Panc1 (cell line): ENCODE results near the gene SLC2A4RG. TPM values are rescaled to one million over a fixed set of nuclear protein-coding genes. Genes with fewer than 3 reads are reported as not detected.

Experiments used
- ATAC-seq: fragments of 200-7000 bp; cut with Tn5 transposase; 2 replicates; pipeline ENCODE4 v1.9.1; 2020; ENCODE audit warnings: mild to moderate bottlenecking, moderate library complexity
- BruUV-seq: library from RNA; stranded (reverse); fragments of 400-500 nt; replicated peaks from 2 replicates; lab custom pipeline; 2021; lab: Mats Ljungman, UMichigan
- CTCF ChIA-PET: fragments of 300-600 bp; sonication (Branson Sonifier 250); formaldehyde crosslinking; loops from one replicate; lab custom pipeline; 2022; ENCODE audit warnings: antibody characterized with exemption; lab: Charles Lee
- POLR2A ChIA-PET: fragments of 300-600 bp; sonication (Branson Sonifier 250); formaldehyde crosslinking; loops from one replicate; lab custom pipeline; 2022; ENCODE audit warnings: antibody characterized with exemption; lab: Charles Lee
- DNase-seq: peaks from one replicate; pipeline ENCODE4 v3.0.0-alpha.2; 2010; ENCODE audit warnings: low read depth, low spot score
- H3K27ac ChIP-seq: 2 replicates; pipeline ENCODE4 v1.5.1; 2011; ENCODE audit warnings: mild to moderate bottlenecking, low read length, inconsistent platforms
- H3K27me3 ChIP-seq: fragments of 200-500 bp; sonication (Bioruptor generic); 2 replicates; pipeline ENCODE4 v1.6.0; 2014; ENCODE audit warnings: low read length, inconsistent platforms; ENCODE audit not compliant: control insufficient read depth, insufficient read depth
- H3K36me3 ChIP-seq: fragments of 200-500 bp; sonication (Bioruptor generic); 2 replicates; pipeline ENCODE4 v1.5.1; 2014; ENCODE audit warnings: inconsistent platforms, mild to moderate bottlenecking, low read length, moderate library complexity; ENCODE audit not compliant: control insufficient read depth, insufficient read depth
- H3K4me1 ChIP-seq: 2 replicates; pipeline ENCODE4 v1.5.1; 2011; ENCODE audit warnings: inconsistent platforms, mild to moderate bottlenecking, low read length, moderate library complexity; ENCODE audit not compliant: control insufficient read depth, insufficient read depth
- H3K4me3 ChIP-seq, 2 experiments: 2 replicates each; pipeline ENCODE4 v1.5.1; 2011 to 2012; ENCODE audit warnings: low read depth in 2 of 2, low read length in 2 of 2, mild to moderate bottlenecking in 2 of 2, inconsistent platforms in 1 of 2, moderate library complexity in 1 of 2
- H3K9me3 ChIP-seq: fragments of 200-500 bp; sonication (Bioruptor generic); 2 replicates; pipeline ENCODE4 v1.5.1; 2014; ENCODE audit warnings: low read depth, mild to moderate bottlenecking, inconsistent platforms, low read length, moderate library complexity; ENCODE audit not compliant: control insufficient read depth, insufficient read depth
- CTCF ChIP-seq: fragments of 450-650 bp; IDR thresholded peaks from 2 replicates; pipeline ENCODE4 v1.5.1; 2017; ENCODE audit warnings: mild to moderate bottlenecking
- POLR2AphosphoS5 ChIP-seq: IDR thresholded peaks from 2 replicates; pipeline ENCODE4 v1.6.1; 2012; ENCODE audit warnings: mild to moderate bottlenecking, low read depth, low read length, moderate library complexity
- REST ChIP-seq, 2 experiments: IDR thresholded peaks; 2 replicates each; pipeline ENCODE4 v1.6.1; 2011 to 2012; ENCODE audit warnings: low read depth in 2 of 2, control low read depth in 1 of 2, low read length in 1 of 2, mild to moderate bottlenecking in 1 of 2, moderate library complexity in 1 of 2; ENCODE audit not compliant: insufficient read depth in 1 of 2
- SIN3A ChIP-seq: IDR thresholded peaks from 2 replicates; pipeline ENCODE4 v1.6.1; 2012; ENCODE audit warnings: low read depth, mild to moderate bottlenecking, low read length, moderate library complexity, borderline replicate concordance; ENCODE audit not compliant: insufficient read depth
- TCF7L2 ChIP-seq: IDR thresholded peaks from 2 replicates; pipeline ENCODE4 v1.6.1; 2011; ENCODE audit warnings: mild to moderate bottlenecking, low read depth, low read length, inconsistent platforms
- in situ Hi-C: cut with HindIII; loops from 2 replicates; pipeline ENCODE4 v1.10.0; 2016; ENCODE audit warnings: low sequenced_read_pairs, low pct_unique_long_range_greater_than_20kb
- intact Hi-C: fragments of 100-400 bp; cut with micrococcal nuclease; formaldehyde crosslinking; loops from one replicate; pipeline ENCODE4 v1.10.0; 2022; ENCODE audit not compliant: unreplicated experiment
- total RNA-seq: library from RNA; stranded (reverse); gene quantifications from one replicate; pipeline ENCODE4 v1.2.1, GENCODE V29; 2021; ENCODE audit not compliant: unreplicated experiment

Gene SLC2A4RG
- total RNA-seq, 1 experiment from 2014 or later: 166 TPM

GRCh38 chr20:63792866-63793265 lies 53.3 kb downstream of the SLC2A4RG start:
- H3K36me3 ChIP-seq: no peaks in the 10 kb centered on the region
- TF ChIP-seq REST (IDR thresholded peaks at IDR 0.05; ENCODE audit: insufficient read depth in 1 of 2, low read depth in 2 of 2, low read length in 1 of 2): no peak
- TF ChIP-seq CTCF: no peak
- no peak for TF ChIP-seq TCF7L2
- no peak for TF ChIP-seq SIN3A
- no peak for TF ChIP-seq POLR2AphosphoS5
- intact Hi-C loops: no loop called here
- in situ Hi-C loops: no loop called here
- H3K4me3 ChIP-seq: no peak overlapping the region
- ChIA-PET POLR2A (no interaction called here), CTCF (no interaction called here)
- no peaks in the 10 kb centered on the region for H3K27me3 ChIP-seq
- BruUV-seq: no TSS peak
- ATAC-seq: no peak
- H3K9me3 ChIP-seq: no peaks in the 10 kb centered on the region
- H3K27ac ChIP-seq: no peak overlapping the region
- DNase-seq: no peak
- H3K4me1 ChIP-seq: no peaks in the 10 kb centered on the region

Other genes with a start within 250 kb of the SLC2A4RG start
- 178 TPM for gene EEF1A2, start 240.7 kb upstream of the SLC2A4RG start, total RNA-seq
- 241 TPM for gene PPDPF, start 219.0 kb upstream of the SLC2A4RG start, total RNA-seq
- 6.5 TPM for gene PTK6, start 202.4 kb upstream of the SLC2A4RG start, total RNA-seq
- gene SRMS, start 192.0 kb upstream of the SLC2A4RG start, total RNA-seq: not detected
- gene FNDC11, start 185.6 kb upstream of the SLC2A4RG start, total RNA-seq: 1.3 TPM
- 41.5 TPM for gene HELZ2, start 165.5 kb upstream of the SLC2A4RG start, total RNA-seq
- gene GMEB2, start 112.7 kb upstream of the SLC2A4RG start, total RNA-seq: 13.1 TPM
- 42.7 TPM for gene STMN3, start 86.4 kb upstream of the SLC2A4RG start, total RNA-seq
- gene RTEL1, start 81.5 kb upstream of the SLC2A4RG start, total RNA-seq: 26.1 TPM
- not detected for gene TNFRSF6B, start 43.1 kb upstream of the SLC2A4RG start, total RNA-seq
- gene ARFRP1, start 31.8 kb upstream of the SLC2A4RG start, total RNA-seq: 57.9 TPM
- 35.8 TPM for gene ZGPAT, start 31.7 kb upstream of the SLC2A4RG start, total RNA-seq
- gene LIME1, start 3.1 kb upstream of the SLC2A4RG start, total RNA-seq: 15.2 TPM
- 15.2 TPM for gene ZBTB46, start 91.5 kb downstream of the SLC2A4RG start, total RNA-seq
- not detected for gene ABHD16B, start 121.7 kb downstream of the SLC2A4RG start, total RNA-seq
- 113 TPM for gene TPD52L2, start 125.5 kb downstream of the SLC2A4RG start, total RNA-seq
- gene DNAJC5, start 155.3 kb downstream of the SLC2A4RG start, total RNA-seq: 59.5 TPM
- 47.4 TPM for gene UCKL1, start 216.6 kb downstream of the SLC2A4RG start, total RNA-seq
- gene ZNF512B, start 230.2 kb downstream of the SLC2A4RG start, total RNA-seq: 17.9 TPM
- 8.8 TPM for gene SAMD10, start 239.9 kb downstream of the SLC2A4RG start, total RNA-seq
- gene PRPF6, start 241.4 kb downstream of the SLC2A4RG start, total RNA-seq: 88.4 TPM